HepG2 (cell line): ENCODE results near the gene TARBP2. TPM values are rescaled to one million over a fixed set of nuclear protein-coding genes. Genes with fewer than 3 reads are reported as not detected.

ENCODE experiments used
- CEBPG ChIP-seq: IDR thresholded peaks from 2 replicates; pipeline ENCODE4 v1.6.1; 2016
- CREB3 ChIP-seq: sonication (generic); formaldehyde crosslinking; IDR thresholded peaks from 2 replicates; pipeline ENCODE4 v1.5.0; 2020; ENCODE audit warnings: missing genetic modification reagents
- DBP ChIP-seq: sonication (generic); formaldehyde crosslinking; IDR thresholded peaks from 2 replicates; pipeline ENCODE4 v1.4.0; 2020; ENCODE audit warnings: missing genetic modification reagents; ENCODE audit errors: not compliant biosample characterization
- GMEB1 ChIP-seq: sonication (generic); formaldehyde crosslinking; IDR thresholded peaks from 2 replicates; pipeline ENCODE4 v1.5.1; 2020; ENCODE audit warnings: missing genetic modification reagents, mild to moderate bottlenecking, borderline replicate concordance
- MED13 ChIP-seq: sonication (generic); formaldehyde crosslinking; IDR thresholded peaks from 2 replicates; pipeline ENCODE4 v1.5.0; 2020; ENCODE audit warnings: missing genetic modification reagents
- NCOA2 ChIP-seq: sonication (generic); formaldehyde crosslinking; IDR thresholded peaks from 2 replicates; pipeline ENCODE4 v1.8.0; 2022; ENCODE audit warnings: inconsistent platforms
- NCOA5 ChIP-seq: sonication (generic); formaldehyde crosslinking; IDR thresholded peaks from 2 replicates; pipeline ENCODE4 v1.4.0; 2020; ENCODE audit warnings: missing genetic modification reagents
- ZKSCAN8 ChIP-seq: IDR thresholded peaks from 2 replicates; pipeline ENCODE4 v1.6.1; 2016; ENCODE audit warnings: borderline replicate concordance, missing genetic modification reagents, missing compliant biosample characterization
- ZNF205 ChIP-seq: IDR thresholded peaks from 2 replicates; pipeline ENCODE4 v1.6.1; 2018; ENCODE audit warnings: missing biosample characterization, missing genetic modification reagents
- ZNF605 ChIP-seq: sonication (generic); formaldehyde crosslinking; IDR thresholded peaks from 2 replicates; pipeline ENCODE4 v1.8.0; 2022; ENCODE audit warnings: mild to moderate bottlenecking, missing genetic modification reagents
- polyA plus RNA-seq, 8 experiments: library from polyadenylated mRNA; depleted of rRNA in 3 of 8; stranded (reverse) in 7 of 8; unstranded in 1 of 8; fragments of >200 nt; fragmentation: Illumina TruSeq in 4 of 8; extraction: Trizol in 4 of 8; gene quantifications; 2 replicates each; pipeline versions ENCODE4 v1.2.1 to v1.2.3, GENCODE V29; 2011 to 2016; ENCODE audit warnings: low read depth in 4 of 8, missing spikeins in 1 of 8, mixed read lengths in 1 of 8; ENCODE audit not compliant: insufficient read depth in 1 of 8
- total RNA-seq, 5 experiments: library from RNA; depleted of rRNA; stranded (reverse); fragments of >200 nt; fragmentation: Illumina TruSeq; extraction: Trizol; gene quantifications; 2 replicates each; pipeline ENCODE4 v1.2.3, GENCODE V29; 2016; ENCODE audit warnings: low read depth in 1 of 5
- TF ChIP-seq, protein P1 (sequence below): sonication (generic); formaldehyde crosslinking; IDR thresholded peaks from 2 replicates; pipeline ENCODE4 v1.5.0; 2020; ENCODE audit warnings: mild to moderate bottlenecking, missing genetic modification reagents
- TF ChIP-seq, protein P2 (sequence below): sonication (generic); formaldehyde crosslinking; IDR thresholded peaks from 2 replicates; pipeline ENCODE4 v1.4.0; 2020; ENCODE audit warnings: mild to moderate bottlenecking, missing genetic modification reagents
- TF ChIP-seq, protein P3 (sequence below): sonication (generic); formaldehyde crosslinking; conservative IDR thresholded peaks from 2 replicates; pipeline ENCODE4 v1.4.0; 2020; ENCODE audit warnings: mild to moderate bottlenecking, missing genetic modification reagents, moderate library complexity
- TF ChIP-seq, protein P4 (sequence below): sonication (generic); IDR thresholded peaks from 2 replicates; pipeline ENCODE4 v1.6.1; 2016; ENCODE audit warnings: low read depth, borderline replicate concordance

The TARBP2 gene
- total and polyA plus RNA-seq, 2 of the 13 experiments (the other 11 are each of a cell fraction or from before 2014, with no cell fraction given): 47.0 to 55.5 TPM

DNA sequence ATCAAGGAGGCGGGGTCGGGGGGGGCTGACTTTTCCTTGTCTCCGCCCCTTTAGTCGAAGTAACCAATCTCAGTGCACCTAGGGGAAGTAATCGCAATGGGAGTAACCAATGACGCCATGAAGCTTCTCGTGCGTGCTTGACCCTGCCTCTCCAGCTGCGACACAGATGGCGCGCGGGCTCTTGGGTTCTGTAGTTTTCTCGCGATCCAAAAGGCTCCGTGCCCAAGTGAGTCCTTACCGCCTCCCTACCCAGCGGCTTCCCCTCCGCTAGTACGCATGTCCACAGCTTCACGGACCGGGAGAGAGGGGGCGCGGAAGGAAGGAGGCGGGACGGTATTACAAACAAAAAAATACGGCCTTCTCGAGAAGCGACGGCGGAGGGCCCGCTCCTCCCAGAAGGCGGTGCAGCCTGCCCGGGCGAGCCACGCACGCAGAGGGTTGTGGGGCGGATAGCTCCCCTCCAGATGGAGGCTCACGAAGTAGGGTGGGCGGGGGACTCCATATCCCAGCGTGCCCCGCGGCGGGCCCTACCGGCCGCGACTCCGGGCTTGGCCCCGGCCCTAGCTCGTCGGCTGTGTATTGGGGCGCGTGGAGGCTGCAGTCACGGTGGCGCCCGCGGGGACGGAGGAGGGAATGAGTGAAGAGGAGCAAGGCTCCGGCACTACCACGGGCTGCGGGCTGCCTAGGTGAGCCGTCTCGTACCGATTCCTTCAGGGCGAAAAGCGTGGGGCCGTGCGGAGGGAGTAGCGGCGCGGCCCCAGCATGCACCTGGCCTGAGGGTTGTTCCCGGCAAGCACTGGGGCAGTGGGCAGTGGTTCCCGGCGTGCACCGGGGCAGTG is at the start of gene TARBP2 (continued):
- TF ChIP-seq, protein P1, sequence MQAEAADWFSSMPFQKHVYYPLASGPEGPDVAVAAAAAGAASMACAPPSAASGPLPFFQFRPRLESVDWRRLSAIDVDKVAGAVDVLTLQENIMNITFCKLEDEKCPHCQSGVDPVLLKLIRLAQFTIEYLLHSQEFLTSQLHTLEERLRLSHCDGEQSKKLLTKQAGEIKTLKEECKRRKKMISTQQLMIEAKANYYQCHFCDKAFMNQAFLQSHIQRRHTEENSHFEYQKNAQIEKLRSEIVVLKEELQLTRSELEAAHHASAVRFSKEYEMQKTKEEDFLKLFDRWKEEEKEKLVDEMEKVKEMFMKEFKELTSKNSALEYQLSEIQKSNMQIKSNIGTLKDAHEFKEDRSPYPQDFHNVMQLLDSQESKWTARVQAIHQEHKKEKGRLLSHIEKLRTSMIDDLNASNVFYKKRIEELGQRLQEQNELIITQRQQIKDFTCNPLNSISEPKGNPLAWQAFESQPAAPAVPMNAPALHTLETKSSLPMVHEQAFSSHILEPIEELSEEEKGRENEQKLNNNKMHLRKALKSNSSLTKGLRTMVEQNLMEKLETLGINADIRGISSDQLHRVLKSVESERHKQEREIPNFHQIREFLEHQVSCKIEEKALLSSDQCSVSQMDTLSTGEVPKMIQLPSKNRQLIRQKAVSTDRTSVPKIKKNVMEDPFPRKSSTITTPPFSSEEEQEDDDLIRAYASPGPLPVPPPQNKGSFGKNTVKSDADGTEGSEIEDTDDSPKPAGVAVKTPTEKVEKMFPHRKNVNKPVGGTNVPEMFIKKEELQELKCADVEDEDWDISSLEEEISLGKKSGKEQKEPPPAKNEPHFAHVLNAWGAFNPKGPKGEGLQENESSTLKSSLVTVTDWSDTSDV (CRISPR knock-in tag): peak; percentile 91
- TF ChIP-seq, protein P2, sequence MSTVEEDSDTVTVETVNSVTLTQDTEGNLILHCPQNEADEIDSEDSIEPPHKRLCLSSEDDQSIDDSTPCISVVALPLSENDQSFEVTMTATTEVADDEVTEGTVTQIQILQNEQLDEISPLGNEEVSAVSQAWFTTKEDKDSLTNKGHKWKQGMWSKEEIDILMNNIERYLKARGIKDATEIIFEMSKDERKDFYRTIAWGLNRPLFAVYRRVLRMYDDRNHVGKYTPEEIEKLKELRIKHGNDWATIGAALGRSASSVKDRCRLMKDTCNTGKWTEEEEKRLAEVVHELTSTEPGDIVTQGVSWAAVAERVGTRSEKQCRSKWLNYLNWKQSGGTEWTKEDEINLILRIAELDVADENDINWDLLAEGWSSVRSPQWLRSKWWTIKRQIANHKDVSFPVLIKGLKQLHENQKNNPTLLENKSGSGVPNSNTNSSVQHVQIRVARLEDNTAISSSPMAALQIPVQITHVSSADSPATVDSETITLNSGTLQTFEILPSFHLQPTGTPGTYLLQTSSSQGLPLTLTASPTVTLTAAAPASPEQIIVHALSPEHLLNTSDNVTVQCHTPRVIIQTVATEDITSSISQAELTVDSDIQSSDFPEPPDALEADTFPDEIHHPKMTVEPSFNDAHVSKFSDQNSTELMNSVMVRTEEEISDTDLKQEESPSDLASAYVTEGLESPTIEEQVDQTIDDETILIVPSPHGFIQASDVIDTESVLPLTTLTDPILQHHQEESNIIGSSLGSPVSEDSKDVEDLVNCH: no peak
- TF ChIP-seq ZNF605 (peak; percentile 56; the same call in 1 of the 2 replicates), NCOA5 (CRISPR knock-in tag) (no peak; the same call in 1 of the 2 replicates), CEBPG (no peak; the same call in 1 of the 2 replicates), DBP (CRISPR knock-in tag) (no peak), ZNF205 (CRISPR knock-in tag) (0 out of 2 replicates have a peak, but pooled peaks have one; percentile 69), ZKSCAN8 (CRISPR knock-in tag) (0 out of 2 replicates have a peak, but pooled peaks have one; percentile 48), GMEB1 (CRISPR knock-in tag) (peak; percentile 86), MED13 (CRISPR knock-in tag) (peak; percentile 46; the same call in 1 of the 2 replicates), CREB3 (CRISPR knock-in tag) (0 out of 2 replicates have a peak, but pooled peaks have one; percentile 76), NCOA2 (CRISPR knock-in tag) (0 out of 2 replicates have a peak, but pooled peaks have one; percentile 11)
- TF ChIP-seq, protein P3, sequence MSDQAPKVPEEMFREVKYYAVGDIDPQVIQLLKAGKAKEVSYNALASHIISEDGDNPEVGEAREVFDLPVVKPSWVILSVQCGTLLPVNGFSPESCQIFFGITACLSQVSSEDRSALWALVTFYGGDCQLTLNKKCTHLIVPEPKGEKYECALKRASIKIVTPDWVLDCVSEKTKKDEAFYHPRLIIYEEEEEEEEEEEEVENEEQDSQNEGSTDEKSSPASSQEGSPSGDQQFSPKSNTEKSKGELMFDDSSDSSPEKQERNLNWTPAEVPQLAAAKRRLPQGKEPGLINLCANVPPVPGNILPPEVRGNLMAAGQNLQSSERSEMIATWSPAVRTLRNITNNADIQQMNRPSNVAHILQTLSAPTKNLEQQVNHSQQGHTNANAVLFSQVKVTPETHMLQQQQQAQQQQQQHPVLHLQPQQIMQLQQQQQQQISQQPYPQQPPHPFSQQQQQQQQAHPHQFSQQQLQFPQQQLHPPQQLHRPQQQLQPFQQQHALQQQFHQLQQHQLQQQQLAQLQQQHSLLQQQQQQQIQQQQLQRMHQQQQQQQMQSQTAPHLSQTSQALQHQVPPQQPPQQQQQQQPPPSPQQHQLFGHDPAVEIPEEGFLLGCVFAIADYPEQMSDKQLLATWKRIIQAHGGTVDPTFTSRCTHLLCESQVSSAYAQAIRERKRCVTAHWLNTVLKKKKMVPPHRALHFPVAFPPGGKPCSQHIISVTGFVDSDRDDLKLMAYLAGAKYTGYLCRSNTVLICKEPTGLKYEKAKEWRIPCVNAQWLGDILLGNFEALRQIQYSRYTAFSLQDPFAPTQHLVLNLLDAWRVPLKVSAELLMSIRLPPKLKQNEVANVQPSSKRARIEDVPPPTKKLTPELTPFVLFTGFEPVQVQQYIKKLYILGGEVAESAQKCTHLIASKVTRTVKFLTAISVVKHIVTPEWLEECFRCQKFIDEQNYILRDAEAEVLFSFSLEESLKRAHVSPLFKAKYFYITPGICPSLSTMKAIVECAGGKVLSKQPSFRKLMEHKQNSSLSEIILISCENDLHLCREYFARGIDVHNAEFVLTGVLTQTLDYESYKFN (CRISPR knock-in tag): 0 out of 2 replicates have a peak, but pooled peaks have one; percentile 10
- TF ChIP-seq, protein P4, sequence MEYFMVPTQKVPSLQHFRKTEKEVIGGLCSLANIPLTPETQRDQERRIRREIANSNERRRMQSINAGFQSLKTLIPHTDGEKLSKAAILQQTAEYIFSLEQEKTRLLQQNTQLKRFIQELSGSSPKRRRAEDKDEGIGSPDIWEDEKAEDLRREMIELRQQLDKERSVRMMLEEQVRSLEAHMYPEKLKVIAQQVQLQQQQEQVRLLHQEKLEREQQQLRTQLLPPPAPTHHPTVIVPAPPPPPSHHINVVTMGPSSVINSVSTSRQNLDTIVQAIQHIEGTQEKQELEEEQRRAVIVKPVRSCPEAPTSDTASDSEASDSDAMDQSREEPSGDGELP: peak; percentile 91
